CD8-positive, alpha-beta memory T cell (primary cell): Measurements from ENCODE around the gene BICD1. TPM values are rescaled to one million over a fixed set of nuclear protein-coding genes. Genes with fewer than 3 reads are reported as not detected.

Source experiments
- CTCF ChIA-PET: fragments of 350-600 bp; sonication (Branson Sonifier 250); formaldehyde crosslinking; loops from one replicate; lab custom pipeline; 2021; ENCODE audit warnings: antibody characterized with exemption; lab: Charles Lee
- POLR2A ChIA-PET: fragments of 350-600 bp; sonication (Branson Sonifier 250); formaldehyde crosslinking; loops from one replicate; lab custom pipeline; 2021; ENCODE audit warnings: antibody characterized with exemption; lab: Charles Lee
- DNase-seq, 5 donors: peaks; one replicate each; pipeline versions ENCODE4 v3.0.0 to v3.0.0-alpha.2; 2020 to 2022; ENCODE audit warnings: mixed read lengths in 1 of 5
- H3K27ac ChIP-seq: one replicate; pipeline ENCODE4 v1.7.0; 2013; ENCODE audit warnings: low read depth, mild to moderate bottlenecking, low read length, moderate library complexity
- H3K27me3 ChIP-seq: 2 replicates; pipeline ENCODE4 v1.7.0; 2013; ENCODE audit warnings: low read length, mild to moderate bottlenecking; ENCODE audit not compliant: insufficient read depth, poor library complexity, severe bottlenecking
- H3K36me3 ChIP-seq: 2 replicates; pipeline ENCODE4 v1.7.0; 2013; ENCODE audit warnings: mild to moderate bottlenecking, low read length, moderate library complexity; ENCODE audit not compliant: insufficient read depth
- H3K4me1 ChIP-seq: 2 replicates; pipeline ENCODE4 v1.7.0; 2013; ENCODE audit warnings: mild to moderate bottlenecking, low read length, moderate library complexity; ENCODE audit not compliant: insufficient read depth
- H3K4me3 ChIP-seq: 2 replicates; pipeline ENCODE4 v1.7.0; 2013; ENCODE audit warnings: mild to moderate bottlenecking, low read length
- H3K9me3 ChIP-seq: 2 replicates; pipeline ENCODE4 v1.7.0; 2013; ENCODE audit warnings: mild to moderate bottlenecking, low read length
- H3K27ac Mint-ChIP-seq, 8 donors: one replicate each; pipeline ENCODE4 v1.8.0; 2020 to 2021; ENCODE audit warnings: mixed read lengths in 8 of 8, mild to moderate bottlenecking in 6 of 8, inconsistent platforms in 3 of 8, moderate library complexity in 3 of 8
- H3K27me3 Mint-ChIP-seq, 2 donors: one replicate each; pipeline ENCODE4 v1.8.0; 2020 to 2021; ENCODE audit warnings: mixed read lengths in 2 of 2, mild to moderate bottlenecking in 1 of 2, moderate library complexity in 1 of 2
- H3K36me3 Mint-ChIP-seq, 3 donors: one replicate each; pipeline ENCODE4 v1.8.0; 2020 to 2021; ENCODE audit warnings: mixed read lengths in 3 of 3, inconsistent platforms in 1 of 3, mild to moderate bottlenecking in 1 of 3
- H3K4me1 Mint-ChIP-seq, 3 donors: one replicate each; pipeline ENCODE4 v1.8.0; 2020 to 2021; ENCODE audit warnings: mixed read lengths in 3 of 3, inconsistent platforms in 1 of 3, mild to moderate bottlenecking in 1 of 3
- H3K4me3 Mint-ChIP-seq, 7 donors: one replicate each; pipeline ENCODE4 v1.8.0; 2020 to 2021; ENCODE audit warnings: mixed read lengths in 7 of 7, mild to moderate bottlenecking in 6 of 7, moderate library complexity in 4 of 7, inconsistent platforms in 2 of 7
- H3K9me3 Mint-ChIP-seq, 5 donors: one replicate each; pipeline ENCODE4 v1.8.0; 2020 to 2022; ENCODE audit warnings: mixed read lengths in 5 of 5, mild to moderate bottlenecking in 3 of 5, moderate library complexity in 2 of 5, inconsistent platforms in 1 of 5
- polyA plus RNA-seq: library from polyadenylated mRNA; unstranded; fragments of 300-500 nt; fragmentation: Illumina TruSeq; gene quantifications from one replicate; pipeline ENCODE4 v1.2.3, GENCODE V29; 2021
- total RNA-seq, 2 experiments: library from RNA; stranded (reverse); gene quantifications; one replicate each; pipeline ENCODE4 v1.2.3, GENCODE V29; 2021

Gene BICD1
- total RNA-seq (10 to 100 TPM; 18.0 to 20.5 TPM), polyA plus RNA-seq (8.7 TPM)

GRCh38 chr12:32106517-32107358 is at the start of gene BICD1:
Gene BICD1 (plus strand): TSS chr12:32106847. CDS start chr12:32107332, 485 bp downstream.
- Mint-ChIP-seq H3K4me1 (peaks cover 26 to 39% (median 32%) of the 10 kb centered on the region in 3 donors), H3K27ac (peak within 1 kb of the TSS; percentile 58 to 96 (median 92)), H3K9me3 (no peaks in the 10 kb centered on the region), H3K4me3 (peak within 1 kb of the TSS; percentile 81 to 99 (median 97)), H3K27me3 (peaks cover 0 to 2% of the 10 kb centered on the region in 2 donors), H3K36me3 (peaks cover 0 to 10% (median 0%) of the 10 kb centered on the region in 3 donors)
- ChIA-PET POLR2A (interaction anchor here (1.1 kb wide), 1 partner anchor 378 kb away, joined by 3 read pairs; the partner anchor contains the start of gene AMN1), CTCF (interaction anchor here (0.8 to 1.5 kb wide), 5 partner anchors 9 to 454 kb away, joined by 3 to 8 read pairs (median 3); no protein-coding TSS in a partner anchor)
- Histone ChIP-seq H3K27ac (peak within 1 kb of the TSS; percentile 55), H3K4me1 (peaks cover 21% of the 10 kb centered on the region), H3K9me3 (no peaks in the 10 kb centered on the region), H3K4me3 (peak within 1 kb of the TSS; percentile 85), H3K36me3 (no peaks in the 10 kb centered on the region), H3K27me3 (no peaks in the 10 kb centered on the region)
- peak; percentile 64 to 76 (median 67) for DNase-seq

GRCh38 chr12:32061033-32061432 is 45.6 kb upstream of the BICD1 start:
- H3K4me1 Mint-ChIP-seq = peaks cover 4 to 7% (median 5%) of the 10 kb centered on the region in 3 donors
- H3K27ac Mint-ChIP-seq = no peak overlapping the region
- H3K36me3 Mint-ChIP-seq = no peaks in the 10 kb centered on the region

GRCh38 chr12:32062881-32063280 is 43.8 kb upstream of the BICD1 start:
- Histone ChIP-seq H3K27me3 (no peaks in the 10 kb centered on the region), H3K4me3 (no peak overlapping the region), H3K27ac (no peak overlapping the region), H3K4me1 (no peaks in the 10 kb centered on the region), H3K36me3 (no peaks in the 10 kb centered on the region), H3K9me3 (no peaks in the 10 kb centered on the region)
- Mint-ChIP-seq H3K4me1 (peaks cover 4 to 7% (median 5%) of the 10 kb centered on the region in 3 donors), H3K36me3 (no peaks in the 10 kb centered on the region), H3K27ac (peak overlapping the region in 1 of 8 donors; percentile 16), H3K4me3 (no peak overlapping the region), H3K9me3 (no peaks in the 10 kb centered on the region), H3K27me3 (no peaks in the 10 kb centered on the region)
- POLR2A ChIA-PET = no interaction called here
- CTCF ChIA-PET = interaction anchor here (0.6 kb wide), 1 partner anchor 249 kb away, joined by 3 read pairs; no protein-coding TSS in a partner anchor
- DNase-seq = no peak

More at GRCh38 chr12:32061033-32061432, 45.6 kb upstream of the BICD1 start:
- Histone ChIP-seq H3K9me3 (no peaks in the 10 kb centered on the region), H3K27ac (no peak overlapping the region), H3K36me3 (no peaks in the 10 kb centered on the region), H3K27me3 (no peaks in the 10 kb centered on the region), H3K4me3 (no peak overlapping the region), H3K4me1 (no peaks in the 10 kb centered on the region)
- CTCF ChIA-PET = interaction anchor here (0.6 to 2.2 kb wide), 14 partner anchors 10 to 408 kb away, joined by 3 to 15 read pairs (median 4); no protein-coding TSS in a partner anchor
- H3K27me3 Mint-ChIP-seq = no peaks in the 10 kb centered on the region
- POLR2A ChIA-PET = interaction anchor here (0.7 to 0.8 kb wide), 2 partner anchors 203 to 250 kb away, joined by 7 to 8 read pairs; no protein-coding TSS in a partner anchor
- no peaks in the 10 kb centered on the region for H3K9me3 Mint-ChIP-seq
- DNase-seq = no peak
- H3K4me3 Mint-ChIP-seq = no peak overlapping the region

GRCh38 chr12:32063796-32064195 is 42.9 kb upstream of the BICD1 start:
- H3K4me1 Mint-ChIP-seq = peaks cover 4 to 7% (median 5%) of the 10 kb centered on the region in 3 donors
- no peaks in the 10 kb centered on the region for H3K36me3 ChIP-seq
- POLR2A ChIA-PET = no interaction called here
- H3K4me1 ChIP-seq = no peaks in the 10 kb centered on the region
- H3K4me3 ChIP-seq = no peak overlapping the region
- H3K36me3 Mint-ChIP-seq = no peaks in the 10 kb centered on the region
- no peaks in the 10 kb centered on the region for H3K27me3 ChIP-seq
- no peaks in the 10 kb centered on the region for H3K9me3 ChIP-seq
- H3K9me3 Mint-ChIP-seq = no peaks in the 10 kb centered on the region
- CTCF ChIA-PET = interaction anchor here (1.3 kb wide), 1 partner anchor 16 kb away, joined by 3 read pairs; no protein-coding TSS in a partner anchor
- peak overlapping the region in 1 of 8 donors; percentile 17 for H3K27ac Mint-ChIP-seq
- no peaks in the 10 kb centered on the region for H3K27me3 Mint-ChIP-seq
- no peak overlapping the region for H3K27ac ChIP-seq
- no peak overlapping the region for H3K4me3 Mint-ChIP-seq
- no peak for DNase-seq

GRCh38 chr12:32066206-32066605 is 40.4 kb upstream of the BICD1 start:
- no peaks in the 10 kb centered on the region for H3K4me1 ChIP-seq

GRCh38 chr12:32069071-32069470 is 37.6 kb upstream of the BICD1 start:
- H3K36me3 Mint-ChIP-seq = peaks cover 0 to 7% (median 0%) of the 10 kb centered on the region in 3 donors
- no peak overlapping the region for H3K4me3 Mint-ChIP-seq
- no peak for DNase-seq
- Histone ChIP-seq H3K36me3 (no peaks in the 10 kb centered on the region), H3K9me3 (no peaks in the 10 kb centered on the region), H3K4me1 (no peaks in the 10 kb centered on the region), H3K27ac (no peak overlapping the region), H3K27me3 (no peaks in the 10 kb centered on the region), H3K4me3 (no peak overlapping the region)
- POLR2A ChIA-PET = no interaction called here
- H3K27ac Mint-ChIP-seq = no peak overlapping the region
- H3K4me1 Mint-ChIP-seq = no peaks in the 10 kb centered on the region
- peaks cover 0 to 4% (median 0%) of the 10 kb centered on the region in 5 donors for H3K9me3 Mint-ChIP-seq
- CTCF ChIA-PET = interaction anchor here (1.2 kb wide), 1 partner anchor 9 kb away, joined by 3 read pairs; no protein-coding TSS in a partner anchor
- no peaks in the 10 kb centered on the region for H3K27me3 Mint-ChIP-seq

More at GRCh38 chr12:32066206-32066605, 40.4 kb upstream of the BICD1 start:
- Histone ChIP-seq H3K27me3 (no peaks in the 10 kb centered on the region), H3K4me3 (no peak overlapping the region), H3K36me3 (no peaks in the 10 kb centered on the region), H3K27ac (no peak overlapping the region), H3K9me3 (no peaks in the 10 kb centered on the region)
- ChIA-PET CTCF (interaction anchor here (0.9 kb wide), 1 partner anchor 10 kb away, joined by 3 read pairs; no protein-coding TSS in a partner anchor), POLR2A (no interaction called here)
- Mint-ChIP-seq H3K36me3 (peaks cover 0 to 1% (median 0%) of the 10 kb centered on the region in 3 donors), H3K27ac (peak overlapping the region in 1 of 8 donors; percentile 0), H3K4me3 (peak overlapping the region in 1 of 7 donors; percentile 49), H3K9me3 (no peaks in the 10 kb centered on the region), H3K4me1 (no peaks in the 10 kb centered on the region), H3K27me3 (no peaks in the 10 kb centered on the region)
- DNase-seq = no peak

GRCh38 chr12:32069731-32070130 is 36.9 kb upstream of the BICD1 start:
- no peak for DNase-seq
- ChIA-PET CTCF (no interaction called here), POLR2A (no interaction called here)
- Mint-ChIP-seq H3K4me1 (no peaks in the 10 kb centered on the region), H3K27me3 (no peaks in the 10 kb centered on the region), H3K27ac (no peak overlapping the region), H3K4me3 (no peak overlapping the region), H3K36me3 (peaks cover 0 to 12% (median 0%) of the 10 kb centered on the region in 3 donors), H3K9me3 (peaks cover 0 to 5% (median 0%) of the 10 kb centered on the region in 5 donors)
- Histone ChIP-seq H3K36me3 (no peaks in the 10 kb centered on the region), H3K4me1 (no peaks in the 10 kb centered on the region), H3K27me3 (no peaks in the 10 kb centered on the region), H3K27ac (no peak overlapping the region), H3K9me3 (no peaks in the 10 kb centered on the region), H3K4me3 (no peak overlapping the region)
